A673 (cell line): ENCODE measurements around the gene EIF2B2. TPM values are rescaled to one million over a fixed set of nuclear protein-coding genes. Genes with fewer than 3 reads are reported as not detected.

Experiments
- BruUV-seq: library from RNA; stranded (reverse); fragments of 400-500 nt; replicated peaks from 2 replicates; lab custom pipeline; 2021; lab: Mats Ljungman, UMichigan
- CTCF ChIA-PET: fragments of 300-600 bp; sonication (Branson Sonifier 250); formaldehyde crosslinking; loops from one replicate; lab custom pipeline; 2022; ENCODE audit warnings: antibody characterized with exemption; lab: Charles Lee
- POLR2A ChIA-PET: fragments of 300-600 bp; sonication (Branson Sonifier 250); formaldehyde crosslinking; loops from one replicate; lab custom pipeline; 2022; ENCODE audit warnings: antibody characterized with exemption; ENCODE audit not compliant: low non-redundant PET; lab: Charles Lee
- DNase-seq: peaks from one replicate; pipeline ENCODE4 v3.0.0-alpha.2; 2015; ENCODE audit warnings: low spot score
- H3K27ac ChIP-seq: fragments of 200-600 bp; sonication (generic); 2 replicates; pipeline ENCODE4 v1.5.1; 2016; ENCODE audit warnings: mixed run types, low read depth, mild to moderate bottlenecking, mixed read lengths, antibody characterized with exemption, low read length; ENCODE audit not compliant: poor library complexity, severe bottlenecking
- H3K27me3 ChIP-seq: fragments of 200-600 bp; sonication (generic); replicated peaks from 2 replicates; pipeline ENCODE4 v1.6.1; 2017; ENCODE audit warnings: mixed run types, low read depth, mild to moderate bottlenecking, mixed read lengths, antibody characterized with exemption, low read length; ENCODE audit not compliant: insufficient read depth, poor library complexity
- H3K36me3 ChIP-seq: fragments of 200-600 bp; sonication (generic); 2 replicates; pipeline ENCODE4 v1.6.1; 2016; ENCODE audit warnings: mixed run types, mild to moderate bottlenecking, mixed read lengths, antibody characterized with exemption, low read length; ENCODE audit not compliant: insufficient read depth, poor library complexity, severe bottlenecking
- H3K4me1 ChIP-seq: fragments of 200-600 bp; sonication (generic); 2 replicates; pipeline ENCODE4 v1.6.1; 2017; ENCODE audit warnings: mixed run types, mild to moderate bottlenecking, mixed read lengths, antibody characterized with exemption, low read length; ENCODE audit not compliant: insufficient read depth, poor library complexity, severe bottlenecking
- H3K4me3 ChIP-seq: fragments of 200-600 bp; sonication (generic); 2 replicates; pipeline ENCODE4 v1.5.1; 2016; ENCODE audit warnings: low read depth, mixed run types, mild to moderate bottlenecking, mixed read lengths, low read length; ENCODE audit not compliant: poor library complexity, severe bottlenecking
- H3K9me3 ChIP-seq: fragments of 200-600 bp; sonication (generic); 2 replicates; pipeline ENCODE4 v1.6.1; 2016; ENCODE audit warnings: mixed run types, low read depth, mild to moderate bottlenecking, mixed read lengths, antibody characterized with exemption, low read length; ENCODE audit not compliant: poor library complexity, severe bottlenecking
- CTCF ChIP-seq: fragments of 300-800, 200-600 bp; sonication (generic); conservative IDR thresholded peaks from 2 replicates; pipeline ENCODE4 v1.5.1; 2017; ENCODE audit warnings: low read depth, mild to moderate bottlenecking, antibody characterized with exemption, low read length, moderate library complexity, mixed read lengths
- EZH2 ChIP-seq: fragments of 200-600 bp; sonication (generic); IDR thresholded peaks from 2 replicates; pipeline ENCODE4 v1.6.1; 2017; ENCODE audit warnings: borderline replicate concordance, low read depth, mild to moderate bottlenecking, mixed read lengths, antibody characterized with exemption, low read length; ENCODE audit not compliant: poor library complexity, severe bottlenecking
- intact Hi-C: fragments of 100-400 bp; cut with micrococcal nuclease; formaldehyde crosslinking; loops from one replicate; pipeline ENCODE4 v1.10.0; 2022; ENCODE audit not compliant: unreplicated experiment
- total RNA-seq: library from RNA; stranded (reverse); gene quantifications from 2 replicates; pipeline ENCODE4 v1.2.3, GENCODE V29; 2021

Gene EIF2B2
- total RNA-seq, 1 experiment from 2014 or later, result 106 TPM

GRCh38 chr14:74976264-74977113 is 26.2 kb upstream of the EIF2B2 start:
- Histone ChIP-seq H3K4me3 (no peak overlapping the region), H3K27ac (no peak overlapping the region), H3K4me1 (peaks cover 44% of the 10 kb centered on the region), H3K36me3 (no peaks in the 10 kb centered on the region), H3K9me3 (no peaks in the 10 kb centered on the region), H3K27me3 (no peaks in the 10 kb centered on the region)
- no TSS peak for BruUV-seq
- POLR2A ChIA-PET, result no interaction called here
- CTCF ChIA-PET, result no interaction called here
- intact Hi-C loops, result no loop called here
- TF ChIP-seq EZH2 (no peak), CTCF (no peak)
- no peak for DNase-seq

- DNase-seq, result no peak
- H3K36me3 ChIP-seq, result no peaks in the 10 kb centered on the region
- CTCF ChIA-PET, result no interaction called here
- no peak overlapping the region for H3K27ac ChIP-seq
- no peaks in the 10 kb centered on the region for H3K9me3 ChIP-seq
- BruUV-seq, result no TSS peak
- H3K4me1 ChIP-seq, result peaks cover 51% of the 10 kb centered on the region
- TF ChIP-seq CTCF (no peak), EZH2 (no peak)
- H3K4me3 ChIP-seq, result no peak overlapping the region
- intact Hi-C loops, result no loop called here
- POLR2A ChIA-PET, result no interaction called here
- H3K27me3 ChIP-seq, result no peaks in the 10 kb centered on the region
Measured at GRCh38 chr14:74977164-74977900, 25.4 kb upstream of the EIF2B2 start.

GRCh38 chr14:74977901-74978385 is 24.8 kb upstream of the EIF2B2 start:
- no TSS peak for BruUV-seq
- peaks cover 51% of the 10 kb centered on the region for H3K4me1 ChIP-seq
- no peaks in the 10 kb centered on the region for H3K27me3 ChIP-seq
- ChIA-PET POLR2A (no interaction called here), CTCF (no interaction called here)
- H3K9me3 ChIP-seq, result no peaks in the 10 kb centered on the region
- TF ChIP-seq CTCF (no peak), EZH2 (no peak)
- no peak for DNase-seq
- intact Hi-C loops, result no loop called here
- H3K36me3 ChIP-seq, result no peaks in the 10 kb centered on the region
- H3K4me3 ChIP-seq, result no peak overlapping the region
- H3K27ac ChIP-seq, result no peak overlapping the region
